SW480 (cell line): ENCODE data around the gene ZPBP.
"Not testable (repeated sequence)": the region's sequence is repeated elsewhere in the genome, so short reads cannot be mapped to it uniquely, and the experiment has no call there.

Experiments used
- DNase-seq: peaks from one replicate; pipeline ENCODE4 v3.0.0-alpha.2; 2016; ENCODE audit warnings: low spot score

The ZPBP gene

DNA sequence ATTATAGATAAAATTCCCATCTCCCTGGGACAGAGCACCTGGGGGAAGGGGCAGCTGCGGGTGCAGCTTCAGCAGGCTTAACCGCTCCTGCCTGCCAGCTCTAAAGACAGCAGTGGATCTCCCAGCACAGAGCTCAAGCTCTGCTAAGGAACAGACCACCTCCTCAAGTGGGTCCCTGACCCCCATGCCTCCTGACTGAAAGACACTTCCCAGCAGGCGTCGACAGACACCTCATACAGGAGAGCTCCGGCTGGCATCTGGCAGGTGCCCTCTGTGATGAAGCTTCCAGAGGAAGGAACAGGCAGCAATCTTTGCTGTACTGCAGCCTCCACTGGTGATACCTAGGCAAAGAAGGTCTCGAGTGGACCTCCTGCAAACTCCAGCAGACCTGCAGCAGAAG lies 51.9 kb downstream of the ZPBP start:
- DNase-seq: not testable (repeated sequence)

DNA sequence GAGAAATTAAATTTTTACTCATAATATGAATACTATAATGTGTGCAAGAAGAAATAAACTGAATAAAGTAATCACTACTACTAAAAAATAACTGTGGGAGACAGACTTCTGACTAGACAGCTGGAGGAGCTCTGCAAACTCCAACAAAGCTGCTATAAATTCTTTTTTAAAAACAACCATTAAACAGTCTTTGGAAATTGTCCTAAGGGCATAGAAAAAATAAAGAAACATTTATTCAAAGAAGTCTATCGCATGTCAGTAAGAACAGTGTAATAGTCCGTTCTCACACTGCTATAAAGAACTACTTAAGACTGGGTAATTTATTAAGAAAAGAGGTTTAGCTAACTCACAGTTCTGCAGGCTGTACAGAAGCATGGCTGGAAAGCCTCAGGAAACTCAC lies 56.0 kb downstream of the ZPBP start:
- no peak for DNase-seq

DNA sequence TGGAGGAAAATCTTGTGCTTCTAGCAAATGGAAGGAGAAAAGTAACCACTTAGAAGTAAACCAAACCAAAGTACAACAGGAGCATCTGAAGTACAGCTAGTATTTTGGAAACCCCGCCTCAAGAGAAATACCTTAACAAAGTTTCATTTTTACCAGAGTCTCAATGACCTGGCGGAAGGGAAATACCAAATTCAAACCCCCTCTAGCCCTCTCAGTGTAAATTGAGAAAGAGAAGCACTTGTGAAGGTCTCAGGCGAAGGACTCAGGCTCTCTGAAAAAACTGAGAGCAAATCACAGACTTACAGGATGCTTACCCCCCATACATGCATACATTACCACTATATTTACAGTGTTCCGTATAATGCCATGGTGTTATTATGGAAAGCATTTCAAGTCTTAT lies 70.1 kb downstream of the ZPBP start:
- no peak for DNase-seq

DNA sequence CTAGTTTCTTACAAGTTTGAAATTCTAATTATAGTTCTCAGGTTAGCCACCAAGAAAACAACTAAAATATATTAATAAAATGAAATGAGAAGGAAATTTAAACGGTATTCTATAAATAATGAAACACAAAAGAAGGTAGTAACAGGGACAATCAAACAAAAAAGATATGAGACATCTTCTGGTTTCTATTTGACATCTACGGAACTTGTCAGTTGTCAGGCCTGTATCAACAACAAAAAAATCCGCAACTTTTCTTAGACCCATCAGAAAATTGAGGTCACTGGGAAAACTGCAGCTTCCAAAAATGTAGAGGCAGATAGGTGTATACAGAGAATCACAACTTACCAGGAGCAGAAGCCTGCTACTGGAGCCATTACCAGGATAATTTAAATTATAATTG lies 70.6 kb downstream of the ZPBP start:
- DNase-seq: no peak

DNA sequence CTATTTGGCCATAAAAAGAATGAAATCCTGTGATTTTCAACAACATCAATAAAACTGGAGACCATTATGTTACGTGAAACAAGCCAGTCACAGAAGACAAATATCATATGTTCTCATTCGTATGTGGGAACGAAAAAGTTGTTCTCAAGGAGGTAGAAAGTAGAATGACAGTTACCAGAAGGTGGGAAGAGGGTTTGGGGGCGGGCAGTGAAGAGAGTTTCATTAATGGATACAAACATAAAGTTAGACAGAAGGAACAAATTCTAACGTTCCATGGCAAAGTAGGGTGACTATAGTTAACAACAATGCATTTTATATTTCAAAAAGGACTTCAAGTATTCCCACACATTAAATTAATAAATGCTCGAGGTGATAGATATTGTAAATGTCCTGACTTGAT lies 97.4 kb downstream of the ZPBP start:
- DNase-seq: no peak

DNA sequence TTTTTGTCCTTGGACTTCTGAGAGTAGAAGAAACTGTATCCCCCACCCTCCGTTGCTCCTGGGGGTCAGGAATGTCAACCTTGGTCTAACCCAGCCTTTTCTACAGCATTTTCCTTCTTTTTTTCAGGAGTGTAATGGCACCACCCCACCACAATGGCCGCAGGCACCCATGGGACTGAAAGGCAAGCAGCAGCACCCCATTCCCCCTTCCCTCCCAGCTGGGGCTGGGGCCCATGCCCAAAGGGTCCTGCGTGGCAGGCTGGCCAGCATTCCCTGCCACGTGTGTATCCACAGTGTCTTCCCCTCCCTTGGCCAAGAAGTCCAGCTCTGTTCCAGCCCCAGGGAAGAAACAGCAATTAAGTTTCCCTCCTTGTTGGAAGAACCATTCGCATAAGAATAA lies 106.9 kb downstream of the ZPBP start:
- no peak for DNase-seq

DNA sequence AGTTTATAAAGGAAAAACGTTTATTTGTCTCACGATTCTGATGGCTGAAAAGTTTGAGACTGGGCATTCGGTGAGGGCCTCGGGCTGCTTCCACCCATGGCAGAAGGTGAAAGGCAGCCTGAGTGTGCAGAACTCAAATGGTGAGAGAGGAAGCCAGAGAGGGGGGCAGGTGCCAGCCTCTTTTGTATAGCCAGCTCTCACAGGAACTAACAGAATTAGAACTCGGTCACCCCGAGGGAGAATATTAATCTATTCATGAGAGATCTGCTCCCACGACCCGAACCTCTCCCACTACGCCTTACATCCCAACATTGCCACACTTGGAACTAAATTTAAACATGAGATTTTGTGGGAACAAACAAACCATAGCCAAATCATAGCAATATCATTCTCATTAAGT lies 112.6 kb downstream of the ZPBP start:
- peak; percentile 5 for DNase-seq

DNA sequence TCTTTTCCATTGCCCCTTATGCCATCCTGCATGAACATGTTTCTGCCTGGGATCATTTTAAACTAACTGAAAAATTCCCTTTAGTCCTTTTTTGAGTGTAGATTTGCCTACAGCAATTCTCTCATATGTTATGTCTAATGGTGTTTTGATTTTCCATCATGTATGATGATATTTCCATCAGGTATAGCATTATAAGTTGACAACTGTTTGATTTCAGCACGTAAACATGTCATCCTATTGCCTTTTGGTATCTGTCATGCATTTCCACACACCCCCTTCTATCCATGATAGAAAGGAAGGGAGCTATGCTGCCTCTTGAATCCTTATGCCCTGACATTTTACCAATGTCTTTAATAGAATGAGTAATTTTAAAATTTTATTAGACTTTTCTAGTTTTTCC lies 116.8 kb downstream of the ZPBP start:
- DNase-seq: no peak

DNA sequence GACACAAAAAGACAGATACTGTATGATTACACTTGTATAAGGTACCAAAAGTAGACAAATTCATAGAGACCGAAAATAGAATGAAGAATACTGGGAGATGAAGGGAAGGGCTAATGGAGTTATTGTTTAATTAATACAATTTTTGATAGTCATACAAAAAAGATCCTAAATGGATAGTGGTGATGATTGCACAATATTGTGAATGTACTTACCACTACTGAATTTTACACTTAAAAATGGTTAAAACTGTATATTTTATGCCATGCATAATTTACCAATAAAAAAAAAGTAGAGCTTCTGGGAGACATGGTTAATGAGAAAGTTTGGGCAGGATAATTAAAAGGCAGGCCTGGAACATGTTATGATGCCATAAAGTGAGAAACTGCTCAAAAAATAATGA lies 119.0 kb downstream of the ZPBP start:
- no peak for DNase-seq

DNA sequence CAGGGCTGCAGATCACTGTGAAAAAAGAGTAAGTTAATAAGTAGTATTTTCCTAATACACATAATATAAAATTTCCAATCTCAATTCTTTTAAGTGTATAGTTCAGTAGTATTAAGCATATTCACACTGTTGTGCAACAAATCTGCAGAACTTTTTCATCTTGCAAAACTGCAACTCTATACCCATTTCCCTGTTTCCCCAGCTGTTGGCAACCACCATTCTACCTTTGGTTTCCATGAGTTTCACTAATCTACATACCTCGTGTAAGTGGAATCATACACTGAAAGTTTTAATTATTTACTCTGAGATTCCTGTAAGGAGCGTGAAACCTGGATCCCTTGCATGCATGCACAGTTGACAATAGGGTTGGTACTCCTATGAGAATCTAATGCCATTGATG lies 155.4 kb downstream of the ZPBP start:
- no peak for DNase-seq

DNA sequence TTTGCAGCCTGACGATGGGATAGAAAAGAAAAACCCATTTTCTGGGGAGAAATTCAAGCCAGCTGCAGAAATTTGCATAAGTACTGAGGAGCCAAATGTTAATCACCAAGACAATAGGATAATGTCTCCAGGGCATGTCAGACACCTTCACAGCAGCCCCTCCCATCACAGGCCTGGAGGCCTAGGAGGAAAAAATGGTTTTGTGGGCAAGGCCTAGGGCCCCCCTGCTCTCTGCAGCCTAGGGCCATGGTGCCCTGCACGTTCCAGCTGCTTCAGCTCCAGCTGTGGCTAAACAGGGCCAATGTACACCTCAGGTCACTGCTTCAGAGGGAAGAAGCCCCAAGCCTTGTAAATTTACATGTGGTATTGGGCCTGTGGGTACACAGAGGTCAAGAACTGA lies 161.4 kb downstream of the ZPBP start:
- no peak for DNase-seq

DNA sequence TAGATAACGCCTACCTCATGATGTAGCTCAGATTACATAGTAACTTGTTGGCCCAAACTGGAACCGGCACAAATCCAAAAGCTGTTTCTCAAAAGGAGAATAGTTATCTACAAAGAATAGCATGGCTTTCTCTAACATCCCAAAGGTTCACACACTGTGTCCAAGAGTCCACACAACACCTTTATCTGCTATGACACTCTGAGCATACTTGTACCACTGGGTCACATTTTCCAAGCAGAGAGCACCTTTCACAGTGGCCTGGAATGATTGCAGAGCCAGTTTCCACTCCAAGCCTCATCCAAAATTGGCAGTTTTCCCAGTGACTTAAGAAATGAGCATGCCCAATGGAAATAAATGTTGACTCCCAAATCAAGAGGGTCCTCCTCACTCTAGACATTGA lies 164.3 kb downstream of the ZPBP start:
- no peak for DNase-seq

DNA sequence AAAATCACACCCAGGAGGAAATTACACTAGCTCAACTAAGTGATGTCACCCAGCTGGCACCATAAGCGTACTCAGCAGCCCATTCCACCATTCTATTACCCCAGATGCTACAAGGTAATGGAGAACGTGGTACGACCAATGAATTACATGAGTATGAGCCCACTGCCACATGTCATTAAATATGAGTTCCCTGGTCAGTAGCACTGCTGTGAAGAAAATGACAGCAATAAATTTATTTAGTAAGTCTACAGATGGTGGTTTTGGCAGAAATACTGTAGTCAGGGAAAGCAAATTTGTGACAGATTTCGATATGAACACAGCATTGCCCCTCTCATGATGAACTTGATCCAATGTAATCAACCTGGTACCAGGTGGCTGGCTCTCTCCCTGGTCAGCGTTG lies 165.4 kb downstream of the ZPBP start:
- DNase-seq: no peak

DNA sequence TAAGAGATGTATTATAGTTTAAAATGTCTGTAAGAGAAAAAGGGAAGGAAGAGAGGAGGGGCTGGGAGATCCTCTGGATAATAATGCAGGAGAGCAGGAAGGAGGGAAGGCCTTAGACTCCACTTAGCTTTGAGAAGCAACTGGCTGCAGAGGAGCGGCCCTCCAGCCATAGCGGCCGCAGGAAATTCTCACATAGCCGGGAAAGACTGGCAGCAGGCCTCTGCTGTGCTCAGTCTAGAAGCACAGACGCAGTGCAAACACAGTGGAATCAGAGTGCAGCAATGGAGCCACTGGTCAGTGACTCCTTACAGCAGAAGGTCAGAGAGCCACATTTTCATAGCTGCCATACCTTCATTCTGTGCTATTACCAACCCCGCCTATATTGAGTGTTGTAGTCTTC lies 166.3 kb downstream of the ZPBP start:
- no peak for DNase-seq

DNA sequence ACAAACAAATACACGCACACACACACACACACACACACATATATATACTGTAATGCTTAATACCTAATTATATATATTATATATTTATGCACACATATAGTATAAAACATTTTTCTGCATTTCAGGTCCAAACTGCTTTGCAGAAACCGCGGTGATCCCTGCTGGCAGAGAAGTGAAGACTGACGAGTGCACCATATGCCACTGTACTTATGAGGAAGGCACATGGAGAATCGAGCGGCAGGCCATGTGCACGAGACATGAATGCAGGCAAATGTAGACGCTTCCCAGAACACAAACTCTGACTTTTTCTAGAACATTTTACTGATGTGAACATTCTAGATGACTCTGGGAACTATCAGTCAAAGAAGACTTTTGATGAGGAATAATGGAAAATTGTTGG lies 181.1 kb downstream of the ZPBP start:
- DNase-seq: no peak

DNA sequence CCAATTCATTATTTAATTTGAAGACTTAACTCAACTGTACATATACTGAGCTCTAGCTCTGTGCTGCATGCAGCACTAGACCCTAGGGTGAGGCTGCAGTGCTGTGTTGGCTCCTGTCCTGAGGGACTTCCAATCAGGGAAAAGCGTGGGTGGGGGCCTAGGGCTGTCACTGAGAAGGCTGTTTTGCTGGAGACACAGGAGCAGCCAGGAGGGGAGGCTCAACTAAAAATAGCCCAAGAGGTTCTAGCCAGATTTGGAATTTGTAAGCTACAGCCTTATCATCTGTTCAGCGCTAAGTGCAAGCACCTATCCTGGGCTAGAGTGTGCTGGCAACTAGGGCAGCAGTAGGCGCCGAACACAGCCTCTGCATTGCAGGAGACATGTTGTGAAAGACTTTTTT lies 198.5 kb downstream of the ZPBP start:
- no peak for DNase-seq

DNA sequence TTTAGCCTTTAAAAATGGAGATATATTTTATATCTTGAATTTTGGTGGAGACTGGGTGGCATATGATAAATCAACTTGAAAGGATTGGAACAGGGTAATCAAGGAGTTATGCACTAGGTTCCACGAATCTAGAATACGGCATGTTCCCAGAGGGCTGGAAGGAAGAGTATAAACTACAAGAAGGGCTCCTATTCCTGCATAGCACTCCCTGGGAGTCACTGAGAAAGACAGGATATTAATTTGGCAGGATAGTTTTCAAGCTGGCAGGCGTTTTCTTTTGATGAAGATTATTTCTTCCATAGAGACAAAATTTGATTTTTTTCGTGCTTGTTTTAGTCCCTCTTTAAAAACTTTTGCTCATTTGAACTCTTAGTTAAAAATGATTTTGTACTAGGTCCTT lies 199.9 kb downstream of the ZPBP start:
- DNase-seq: no peak

DNA sequence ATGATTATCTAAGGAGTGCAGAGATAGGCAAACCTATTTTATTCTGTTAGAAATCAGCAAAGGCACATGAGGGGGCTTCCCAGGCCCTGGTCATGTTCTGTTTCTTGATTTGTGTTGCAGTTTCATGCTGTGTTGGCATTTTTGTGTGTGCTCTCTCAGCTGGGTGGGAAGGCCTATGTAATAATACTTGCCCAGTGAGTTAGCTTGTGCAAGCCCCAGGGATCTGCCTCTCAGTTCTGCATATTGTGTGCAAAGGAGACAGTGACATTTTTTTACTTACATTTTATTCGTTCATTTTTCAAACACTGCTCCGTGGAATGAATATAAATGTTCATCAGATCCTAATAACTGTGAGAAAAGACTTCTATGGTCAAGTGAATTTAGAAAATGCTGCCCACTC lies 200.6 kb downstream of the ZPBP start:
- no peak for DNase-seq
